HepG2 (cell line): ENCODE measurements around the gene ATIC.

ENCODE experiments used
- CBFB ChIP-seq: sonication (generic); formaldehyde crosslinking; IDR thresholded peaks from 2 replicates; pipeline ENCODE4 v1.4.0; 2020; ENCODE audit warnings: missing genetic modification reagents
- ZNF296 ChIP-seq: sonication (generic); formaldehyde crosslinking; conservative IDR thresholded peaks from 2 replicates; pipeline ENCODE4 v1.5.0; 2020; ENCODE audit warnings: mild to moderate bottlenecking, missing genetic modification reagents
- ZNF562 ChIP-seq: sonication (generic); formaldehyde crosslinking; IDR thresholded peaks from 2 replicates; pipeline ENCODE4 v1.8.0; 2022; ENCODE audit warnings: missing genetic modification reagents, borderline replicate concordance

DNA sequence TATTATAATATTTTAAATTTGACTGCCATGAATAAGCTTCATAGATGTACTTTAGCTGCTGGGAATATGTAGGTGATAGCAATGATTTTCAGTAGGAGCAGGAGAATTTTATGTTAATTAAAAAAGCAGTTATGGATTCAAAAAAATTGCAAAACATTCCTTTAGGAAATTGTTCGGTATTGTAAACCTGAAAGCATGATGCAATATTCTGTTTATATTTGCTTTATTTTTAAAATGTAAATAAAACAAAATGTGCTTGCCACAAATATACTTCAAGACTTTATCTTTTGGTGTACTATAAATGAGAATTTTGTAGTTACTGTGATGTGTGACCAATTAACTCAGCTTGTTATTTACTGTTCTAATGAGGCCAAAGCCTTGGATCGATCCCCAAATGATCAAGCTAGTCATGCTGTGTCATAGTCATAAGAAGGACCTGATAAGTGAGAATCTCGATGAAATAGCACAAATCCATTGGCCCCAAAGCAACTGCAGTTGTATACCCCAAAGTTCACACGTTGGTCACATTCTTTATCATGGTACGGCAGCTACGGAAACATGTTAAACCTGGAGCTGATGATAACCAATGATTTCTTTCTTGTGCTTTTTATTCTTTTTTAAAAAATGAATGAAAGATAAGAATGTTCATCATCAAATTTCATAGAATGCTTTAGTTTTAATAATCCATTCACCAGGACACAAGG lies 23.6 kb upstream of the ATIC start:
- TF ChIP-seq CBFB = no peak
- no peak for TF ChIP-seq ZNF562 (CRISPR knock-in tag)
- TF ChIP-seq ZNF296 = no peak
